ENCODE results near the gene LNPEP. TPM values are rescaled to one million over a fixed set of nuclear protein-coding genes. Genes with fewer than 3 reads are reported as not detected.

LNPEP gene
- total and polyA plus RNA-seq, 2 of the 4 experiments (the other 2 are of a cell fraction), result 3.6 to 27.4 TPM

GRCh38 chr5:96901384-96901783, 34.5 kb upstream of the LNPEP start:
- Histone ChIP-seq H2BK20ac (ENCODE audit: low read depth, low read length) (no peak overlapping the region), H2BK120ac (ENCODE audit: low read depth, low read length) (no peak overlapping the region), H3K4me3 (ENCODE audit: insufficient read depth, low read depth, low read length) (no peak overlapping the region), H3K36me3 (ENCODE audit: control insufficient read depth, insufficient read depth, low read length) (no peaks in the 10 kb centered on the region), H4K91ac (ENCODE audit: insufficient read depth, low read depth, low read length) (no peak overlapping the region), H3K23ac (ENCODE audit: low read depth, low read length) (no peak overlapping the region), H3K9me3 (ENCODE audit: control insufficient read depth, insufficient read depth, low read length) (no peaks in the 10 kb centered on the region), H3K4me1 (ENCODE audit: control insufficient read depth, insufficient read depth, low read length) (no peaks in the 10 kb centered on the region), H3K4ac (ENCODE audit: low read depth, low read length) (no peak overlapping the region), H3K18ac (ENCODE audit: low read depth, low read length) (no peak overlapping the region), H3K4me2 (ENCODE audit: low read depth, low read length) (no peak overlapping the region), H2AK9ac (replicated peaks; ENCODE audit: low read depth, low read length, poor library complexity) (no peak overlapping the region), H2AFZ (replicated peaks; ENCODE audit: low read length, poor library complexity) (no peak overlapping the region), H4K20me1 (ENCODE audit: insufficient read depth, low read length) (no peaks in the 10 kb centered on the region), H2AK5ac (ENCODE audit: low read depth, low read length) (no peak overlapping the region), H2BK15ac (ENCODE audit: low read depth, low read length) (no peak overlapping the region), H3K56ac (ENCODE audit: extremely low read depth, insufficient read depth, low read length) (no peak overlapping the region), H3K27ac (ENCODE audit: insufficient read depth, low read length) (no peak overlapping the region), H3K27me3 (ENCODE audit: control insufficient read depth, insufficient read depth, low read length) (no peaks in the 10 kb centered on the region), H3K9me1 (ENCODE audit: insufficient read depth, low read length) (peaks cover 2% of the 10 kb centered on the region; the same call in 1 of the 2 replicates), H3K9ac (ENCODE audit: low read depth, low read length) (no peak overlapping the region), H3K14ac (replicated peaks; ENCODE audit: low read depth, low read length) (no peak overlapping the region), H3K79me1 (ENCODE audit: low read depth in 1 of 2, low read length in 2 of 2) (no peaks in the 10 kb centered on the region), H2BK5ac (ENCODE audit: low read depth, low read length, poor library complexity, severe bottlenecking) (no peak overlapping the region), H4K8ac (ENCODE audit: low read depth in 2 of 2, low read length in 2 of 2) (no peak overlapping the region), H4K5ac (ENCODE audit: low read depth, low read length) (no peak overlapping the region)
- DNase-seq, result no peak
- BruUV-seq (replicated peaks), result no TSS peak
- CTCF ChIA-PET, result interaction anchor here (0.7 to 1.1 kb wide), 2 partner anchors 16 kb away, joined by 3 read pairs; no protein-coding TSS in a partner anchor
- in situ Hi-C loops (cut with MboI; ENCODE audit: low sequenced_read_pairs) (no loop called here), intact Hi-C loops (cut with micrococcal nuclease) (no loop called here), dilution Hi-C loops (cut with HindIII; ENCODE audit: low sequenced_read_pairs, unreplicated experiment) (no loop called here)
- ATAC-seq (ENCODE audit: low read depth), result no peak
- no CpG with 5 or more reads among the region's 6 CpGs for WGBS, 2 experiments (ENCODE audit: extremely low coverage in 2 of 2, insufficient read length in 1 of 2)
- POLR2A ChIA-PET (ENCODE audit: unreplicated experiment), result no interaction called here
- TF ChIP-seq RFX5 (IDR thresholded peaks at IDR 0.05; ENCODE audit: low read depth, low read length) (no peak), MAFK (IDR thresholded peaks at IDR 0.05; ENCODE audit: low read depth, low read length) (no peak), CTCF (conservative IDR thresholded peaks at IDR 0.05; ENCODE audit: low read depth, low read length) (0 out of 2 replicates have a peak, but pooled peaks have one; percentile 7)
